ENCODE results near the gene GPR50.

DNA sequence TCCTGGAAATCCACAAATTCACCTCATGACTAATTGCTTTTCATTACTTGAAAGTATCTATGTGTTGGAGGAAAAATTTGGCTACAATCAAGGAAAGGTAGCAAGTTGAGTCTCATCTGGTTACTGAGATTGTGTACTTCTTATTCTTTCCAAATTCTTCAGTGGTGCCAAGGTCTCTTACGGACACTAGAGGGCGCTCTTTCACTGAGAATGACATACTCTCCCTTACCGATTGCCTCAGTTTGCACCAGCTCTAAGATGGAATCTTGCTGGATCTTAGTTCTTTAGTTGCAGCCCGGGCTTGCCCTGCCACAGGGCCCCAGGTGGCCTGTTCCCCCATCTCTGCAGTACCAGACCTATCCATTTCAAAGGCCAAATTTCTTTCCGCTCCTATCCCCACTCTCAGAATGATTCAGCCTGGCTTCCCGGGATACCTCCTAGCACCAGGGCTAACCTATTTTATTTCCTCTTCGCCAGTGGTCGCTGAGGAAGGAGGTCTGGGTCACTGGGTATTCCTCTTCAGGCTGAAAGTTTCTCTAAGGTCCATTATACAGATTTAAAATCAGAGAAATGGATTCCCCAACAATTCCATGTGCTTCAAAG lies 24.6 kb upstream of the GPR50 start:
- TF ChIP-seq, protein P1, sequence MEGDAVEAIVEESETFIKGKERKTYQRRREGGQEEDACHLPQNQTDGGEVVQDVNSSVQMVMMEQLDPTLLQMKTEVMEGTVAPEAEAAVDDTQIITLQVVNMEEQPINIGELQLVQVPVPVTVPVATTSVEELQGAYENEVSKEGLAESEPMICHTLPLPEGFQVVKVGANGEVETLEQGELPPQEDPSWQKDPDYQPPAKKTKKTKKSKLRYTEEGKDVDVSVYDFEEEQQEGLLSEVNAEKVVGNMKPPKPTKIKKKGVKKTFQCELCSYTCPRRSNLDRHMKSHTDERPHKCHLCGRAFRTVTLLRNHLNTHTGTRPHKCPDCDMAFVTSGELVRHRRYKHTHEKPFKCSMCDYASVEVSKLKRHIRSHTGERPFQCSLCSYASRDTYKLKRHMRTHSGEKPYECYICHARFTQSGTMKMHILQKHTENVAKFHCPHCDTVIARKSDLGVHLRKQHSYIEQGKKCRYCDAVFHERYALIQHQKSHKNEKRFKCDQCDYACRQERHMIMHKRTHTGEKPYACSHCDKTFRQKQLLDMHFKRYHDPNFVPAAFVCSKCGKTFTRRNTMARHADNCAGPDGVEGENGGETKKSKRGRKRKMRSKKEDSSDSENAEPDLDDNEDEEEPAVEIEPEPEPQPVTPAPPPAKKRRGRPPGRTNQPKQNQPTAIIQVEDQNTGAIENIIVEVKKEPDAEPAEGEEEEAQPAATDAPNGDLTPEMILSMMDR (IDR thresholded peaks at IDR 0.05; ENCODE audit: insufficient read depth, low read depth, low read length) = peak; percentile 50
- no peak for TF ChIP-seq EZH2 (IDR thresholded peaks at IDR 0.05; ENCODE audit: insufficient read depth, low read length)

Measured in astrocyte (in vitro differentiated cells and primary cell).